ENCODE data around the gene PRKN.

- TF ChIP-seq EZH2 (IDR thresholded peaks at IDR 0.05): no peak
- TF ChIP-seq CTCF (IDR thresholded peaks at IDR 0.05): no peak
Observed at GRCh38 chr6:162245830-162246420, 481.6 kb downstream of the PRKN start.

Measured in neural progenitor cell (in vitro differentiated cells).